Measurements from ENCODE around the gene WDTC1. TPM values are rescaled to one million over a fixed set of nuclear protein-coding genes. Genes with fewer than 3 reads are reported as not detected.

The WDTC1 gene
- total and polyA plus RNA-seq, 2 of the 13 experiments (the other 11 are each of a cell fraction or from before 2014, with no cell fraction given): 5.5 TPM

GRCh38 chr1:27234049-27234882 is at the start of gene WDTC1 (continued):
- 0 out of 2 replicates have a peak, but pooled peaks have one; percentile 43 for TF ChIP-seq ZBTB20 (CRISPR knock-in tag; IDR thresholded peaks at IDR 0.05; ENCODE audit: borderline replicate concordance, low read depth)
- peak; percentile 31 for TF ChIP-seq YY1 (IDR thresholded peaks at IDR 0.05; ENCODE audit: insufficient read depth, insufficient replicate concordance, low read depth, low read length)
- peak; percentile 66 for TF ChIP-seq SUZ12 (IDR thresholded peaks at IDR 0.05; ENCODE audit: low read depth, low read length)
- peak; percentile 72 for TF ChIP-seq FOXP4 (CRISPR knock-in tag; IDR thresholded peaks at IDR 0.05)
- peak; percentile 66 for TF ChIP-seq POGZ (CRISPR knock-in tag; IDR thresholded peaks at IDR 0.05)
- TF ChIP-seq RFX1 (IDR thresholded peaks at IDR 0.05): peak; percentile 76
- TF ChIP-seq ZSCAN31 (CRISPR knock-in tag; IDR thresholded peaks at IDR 0.05; ENCODE audit: low read depth): peak; percentile 45; the same call in 1 of the 2 replicates
- 0 out of 2 replicates have a peak, but pooled peaks have one; percentile 18 for TF ChIP-seq HNF4A (CRISPR knock-in tag; IDR thresholded peaks at IDR 0.05)
- peak; percentile 45; the same call in 1 of the 2 replicates for TF ChIP-seq KDM5B (CRISPR knock-in tag; IDR thresholded peaks at IDR 0.05; ENCODE audit: borderline replicate concordance)
- peak; percentile 23; the same call in 1 of the 2 replicates for TF ChIP-seq SOX5 (CRISPR knock-in tag; IDR thresholded peaks at IDR 0.05; ENCODE audit: borderline replicate concordance)
- no peak for TF ChIP-seq ZBTB42 (CRISPR knock-in tag; IDR thresholded peaks at IDR 0.05)
- TF ChIP-seq ZNF205 (CRISPR knock-in tag; IDR thresholded peaks at IDR 0.05): 0 out of 2 replicates have a peak, but pooled peaks have one; percentile 26
- peak; percentile 34; the same call in 1 of the 2 replicates for TF ChIP-seq MYC (CRISPR knock-in tag; IDR thresholded peaks at IDR 0.05; ENCODE audit: borderline replicate concordance)
- peak; percentile 75; the same call in 1 of the 2 replicates for TF ChIP-seq TBX2 (CRISPR knock-in tag; IDR thresholded peaks at IDR 0.05; ENCODE audit: borderline replicate concordance)
- TF ChIP-seq CHD2 (IDR thresholded peaks at IDR 0.05; ENCODE audit: low read depth, low read length): peak; percentile 59; the same call in 1 of the 2 replicates
- peak; percentile 31; the same call in 1 of the 2 replicates for TF ChIP-seq ZFP1 (CRISPR knock-in tag; IDR thresholded peaks at IDR 0.05)
- TF ChIP-seq, protein P1, sequence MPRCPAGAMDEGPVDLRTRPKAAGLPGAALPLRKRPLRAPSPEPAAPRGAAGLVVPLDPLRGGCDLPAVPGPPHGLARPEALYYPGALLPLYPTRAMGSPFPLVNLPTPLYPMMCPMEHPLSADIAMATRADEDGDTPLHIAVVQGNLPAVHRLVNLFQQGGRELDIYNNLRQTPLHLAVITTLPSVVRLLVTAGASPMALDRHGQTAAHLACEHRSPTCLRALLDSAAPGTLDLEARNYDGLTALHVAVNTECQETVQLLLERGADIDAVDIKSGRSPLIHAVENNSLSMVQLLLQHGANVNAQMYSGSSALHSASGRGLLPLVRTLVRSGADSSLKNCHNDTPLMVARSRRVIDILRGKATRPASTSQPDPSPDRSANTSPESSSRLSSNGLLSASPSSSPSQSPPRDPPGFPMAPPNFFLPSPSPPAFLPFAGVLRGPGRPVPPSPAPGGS (CRISPR knock-in tag; IDR thresholded peaks at IDR 0.05): peak; percentile 38; the same call in 1 of the 2 replicates
- TF ChIP-seq, protein P2, sequence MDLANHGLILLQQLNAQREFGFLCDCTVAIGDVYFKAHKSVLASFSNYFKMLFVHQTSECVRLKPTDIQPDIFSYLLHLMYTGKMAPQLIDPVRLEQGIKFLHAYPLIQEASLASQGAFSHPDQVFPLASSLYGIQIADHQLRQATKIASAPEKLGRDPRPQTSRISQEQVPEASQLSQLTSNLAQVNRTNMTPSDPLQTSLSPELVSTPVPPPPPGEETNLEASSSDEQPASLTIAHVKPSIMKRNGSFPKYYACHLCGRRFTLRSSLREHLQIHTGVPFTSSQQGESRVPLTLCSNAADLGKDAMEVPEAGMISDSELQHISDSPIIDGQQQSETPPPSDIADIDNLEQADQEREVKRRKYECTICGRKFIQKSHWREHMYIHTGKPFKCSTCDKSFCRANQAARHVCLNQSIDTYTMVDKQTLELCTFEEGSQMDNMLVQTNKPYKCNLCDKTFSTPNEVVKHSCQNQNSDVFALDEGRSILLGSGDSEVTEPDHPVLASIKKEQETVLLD (CRISPR knock-in tag; IDR thresholded peaks at IDR 0.05; ENCODE audit: low read depth): peak; percentile 94
- peak; percentile 44 for TF ChIP-seq MXD4 (CRISPR knock-in tag; IDR thresholded peaks at IDR 0.05)
- TF ChIP-seq KDM4B (CRISPR knock-in tag; IDR thresholded peaks at IDR 0.05): 0 out of 2 replicates have a peak, but pooled peaks have one; percentile 24
- peak; percentile 40; the same call in 1 of the 2 replicates for TF ChIP-seq REPIN1 (CRISPR knock-in tag; IDR thresholded peaks at IDR 0.05; ENCODE audit: borderline replicate concordance, low read depth)
- peak; percentile 43; the same call in 1 of the 2 replicates for TF ChIP-seq ZNF563 (CRISPR knock-in tag; IDR thresholded peaks at IDR 0.05)
- peak; percentile 84 for TF ChIP-seq ZNF501 (CRISPR knock-in tag; IDR thresholded peaks at IDR 0.05)
- TF ChIP-seq ZNF282 (IDR thresholded peaks at IDR 0.05; ENCODE audit: partially characterized antibody): no peak
- TF ChIP-seq HNRNPH1 (optimal IDR thresholded peaks at IDR 0.05; ENCODE audit: low read depth, low read length): peak; percentile 99
- TF ChIP-seq CREB1 (IDR thresholded peaks at IDR 0.05): peak; percentile 78
- peak; percentile 94 for TF ChIP-seq CREB1 (CRISPR knock-in tag; IDR thresholded peaks at IDR 0.05)
